Sigmoid colon (tissue), 4 donors: ENCODE results near the gene C19orf25.

Source experiments
- CTCF ChIP-seq, 4 experiments: fragments of 450-650 bp in 3 of 4; fragments of 200-600 bp in 1 of 4; IDR thresholded peaks; one replicate each; pipeline ENCODE4 v1.5.1; 2016 to 2019; ENCODE audit warnings: antibody characterized with exemption in 4 of 4, mild to moderate bottlenecking in 3 of 4, moderate library complexity in 2 of 4
- EP300 ChIP-seq, 4 donors: sonication (generic); formaldehyde crosslinking; IDR thresholded peaks; one replicate each; pipeline ENCODE4 v1.6.1; 2017; ENCODE audit warnings: antibody characterized with exemption in 4 of 4
- POLR2A ChIP-seq, 2 donors: fragments of 450-650 bp; IDR thresholded peaks; one replicate each; pipeline ENCODE4 v1.6.1; 2016; ENCODE audit warnings: antibody characterized with exemption in 2 of 2, mild to moderate bottlenecking in 2 of 2, moderate library complexity in 2 of 2
- POLR2AphosphoS5 ChIP-seq, 4 donors: sonication (generic); formaldehyde crosslinking; IDR thresholded peaks; one replicate each; pipeline ENCODE4 v1.6.1; 2017; ENCODE audit warnings: antibody characterized with exemption in 4 of 4

GRCh38 chr19:1461862-1462261 lies 17.2 kb downstream of the C19orf25 start:
- no peak for TF ChIP-seq CTCF (IDR thresholded peaks at IDR 0.05)
- no peak for TF ChIP-seq POLR2AphosphoS5 (IDR thresholded peaks at IDR 0.05)
- TF ChIP-seq POLR2A (IDR thresholded peaks at IDR 0.05), result no peak
- TF ChIP-seq EP300 (IDR thresholded peaks at IDR 0.05), result no peak
